Caco-2 (cell line): ENCODE measurements around the gene TNRC6B. TPM values are rescaled to one million over a fixed set of nuclear protein-coding genes. Genes with fewer than 3 reads are reported as not detected.

Experiments used
- BruUV-seq: library from RNA; stranded (reverse); fragments of 400-500 nt; replicated peaks from 2 replicates; lab custom pipeline; 2021; lab: Mats Ljungman, UMichigan
- CTCF ChIA-PET: fragments of 300-600 bp; sonication (Branson Sonifier 250); formaldehyde crosslinking; loops from one replicate; lab custom pipeline; 2022; ENCODE audit warnings: antibody characterized with exemption; lab: Charles Lee
- POLR2A ChIA-PET: fragments of 300-600 bp; sonication (Branson Sonifier 250); formaldehyde crosslinking; loops from one replicate; lab custom pipeline; 2022; ENCODE audit warnings: antibody characterized with exemption; lab: Charles Lee
- DNase-seq, 2 experiments: peaks; one replicate each; pipeline versions ENCODE4 v3.0.0 to v3.0.0-alpha.2; 2020 to 2022
- H3K27me3 ChIP-seq: replicated peaks from 2 replicates; pipeline ENCODE4 v1.6.0; 2011; ENCODE audit warnings: low read length; ENCODE audit not compliant: control insufficient read depth, insufficient read depth
- H3K36me3 ChIP-seq: 2 replicates; pipeline ENCODE4 v1.5.1; 2011; ENCODE audit warnings: low read length; ENCODE audit not compliant: control insufficient read depth, insufficient read depth
- H3K4me1 ChIP-seq: fragments of 250-450 bp; sonication (Bioruptor Pico); 2 replicates; pipeline ENCODE4 v1.5.1; 2020; ENCODE audit warnings: mild to moderate bottlenecking
- H3K4me3 ChIP-seq: 2 replicates; pipeline ENCODE4 v1.5.1; 2011; ENCODE audit warnings: low read depth, mild to moderate bottlenecking, control low read depth, low read length
- H3K9me3 ChIP-seq: fragments of 250-450 bp; sonication (Bioruptor Pico); 2 replicates; pipeline ENCODE4 v1.5.1; 2020; ENCODE audit warnings: mild to moderate bottlenecking, moderate library complexity
- H3K27ac Mint-ChIP-seq: one replicate; pipeline ENCODE4 v1.8.0; 2022; ENCODE audit warnings: mixed read lengths; ENCODE audit not compliant: unreplicated experiment
- H3K27me3 Mint-ChIP-seq: one replicate; pipeline ENCODE4 v1.8.0; 2022; ENCODE audit warnings: mixed read lengths; ENCODE audit not compliant: insufficient read depth, unreplicated experiment
- H3K36me3 Mint-ChIP-seq: one replicate; pipeline ENCODE4 v1.8.0; 2022; ENCODE audit warnings: mild to moderate bottlenecking, mixed read lengths; ENCODE audit not compliant: insufficient read depth, unreplicated experiment
- H3K4me1 Mint-ChIP-seq: one replicate; pipeline ENCODE4 v1.8.0; 2022; ENCODE audit warnings: low read depth, mixed read lengths; ENCODE audit not compliant: unreplicated experiment
- H3K4me3 Mint-ChIP-seq: one replicate; pipeline ENCODE4 v1.8.0; 2022; ENCODE audit warnings: mild to moderate bottlenecking, moderate library complexity, mixed read lengths; ENCODE audit not compliant: unreplicated experiment
- H3K9me3 Mint-ChIP-seq: one replicate; pipeline ENCODE4 v1.8.0; 2022; ENCODE audit warnings: mixed read lengths; ENCODE audit not compliant: unreplicated experiment
- intact Hi-C: fragments of 100-400 bp; cut with micrococcal nuclease; formaldehyde crosslinking; loops from one replicate; pipeline ENCODE4 v1.10.0; 2022; ENCODE audit not compliant: unreplicated experiment
- total RNA-seq: library from RNA; stranded (reverse); gene quantifications from 2 replicates; pipeline ENCODE4 v1.2.3, GENCODE V29; 2022
- TF ChIP-seq, protein P1 (sequence below), 2 experiments: fragments of 200-600 bp in 1 of 2; IDR thresholded peaks; 1 replicate in 1 of 2; 2 replicates in 1 of 2; pipeline versions ENCODE4 v1.5.1 to v1.8.0; 2011 to 2022; ENCODE audit warnings: antibody characterized with exemption in 1 of 2, control low read depth in 1 of 2, inconsistent platforms in 1 of 2, low read depth in 1 of 2, low read length in 1 of 2, mild to moderate bottlenecking in 1 of 2, moderate library complexity in 1 of 2; ENCODE audit not compliant: insufficient read depth in 1 of 2, severe bottlenecking in 1 of 2, unreplicated experiment in 1 of 2

Gene TNRC6B
- total RNA-seq, 1 experiment from 2014 or later: 23.5 TPM

DNA sequence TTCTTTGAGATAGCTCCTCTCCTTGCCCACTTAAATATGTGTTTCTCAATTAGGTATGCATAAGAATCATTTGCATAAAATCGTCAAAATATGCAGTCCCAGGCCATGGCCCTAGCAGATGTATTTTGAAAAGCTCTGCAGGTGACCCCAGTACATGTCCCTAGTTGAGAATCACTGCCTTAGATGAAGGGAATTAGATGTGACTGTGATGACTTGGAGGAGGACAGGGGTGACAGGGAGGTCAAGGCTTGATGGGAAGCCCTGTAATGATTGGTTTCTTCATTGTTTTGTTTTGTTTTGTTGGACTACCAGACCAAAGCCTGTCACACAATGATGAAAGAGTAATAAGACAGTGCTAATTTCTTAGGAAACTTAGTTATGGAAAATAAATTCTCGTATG, 74.4 kb downstream of the TNRC6B start:
- BruUV-seq: no TSS peak
- no peak overlapping the region for H3K4me3 ChIP-seq
- POLR2A ChIA-PET: no interaction called here
- CTCF ChIA-PET: no interaction called here
- H3K9me3 ChIP-seq: no peaks in the 10 kb centered on the region
- Mint-ChIP-seq H3K4me1 (no peaks in the 10 kb centered on the region), H3K27me3 (no peaks in the 10 kb centered on the region), H3K36me3 (peaks cover 16% of the 10 kb centered on the region), H3K9me3 (no peaks in the 10 kb centered on the region), H3K27ac (no peak overlapping the region), H3K4me3 (no peak overlapping the region)
- no peaks in the 10 kb centered on the region for H3K4me1 ChIP-seq
- no peaks in the 10 kb centered on the region for H3K27me3 ChIP-seq
- TF ChIP-seq, protein P1, sequence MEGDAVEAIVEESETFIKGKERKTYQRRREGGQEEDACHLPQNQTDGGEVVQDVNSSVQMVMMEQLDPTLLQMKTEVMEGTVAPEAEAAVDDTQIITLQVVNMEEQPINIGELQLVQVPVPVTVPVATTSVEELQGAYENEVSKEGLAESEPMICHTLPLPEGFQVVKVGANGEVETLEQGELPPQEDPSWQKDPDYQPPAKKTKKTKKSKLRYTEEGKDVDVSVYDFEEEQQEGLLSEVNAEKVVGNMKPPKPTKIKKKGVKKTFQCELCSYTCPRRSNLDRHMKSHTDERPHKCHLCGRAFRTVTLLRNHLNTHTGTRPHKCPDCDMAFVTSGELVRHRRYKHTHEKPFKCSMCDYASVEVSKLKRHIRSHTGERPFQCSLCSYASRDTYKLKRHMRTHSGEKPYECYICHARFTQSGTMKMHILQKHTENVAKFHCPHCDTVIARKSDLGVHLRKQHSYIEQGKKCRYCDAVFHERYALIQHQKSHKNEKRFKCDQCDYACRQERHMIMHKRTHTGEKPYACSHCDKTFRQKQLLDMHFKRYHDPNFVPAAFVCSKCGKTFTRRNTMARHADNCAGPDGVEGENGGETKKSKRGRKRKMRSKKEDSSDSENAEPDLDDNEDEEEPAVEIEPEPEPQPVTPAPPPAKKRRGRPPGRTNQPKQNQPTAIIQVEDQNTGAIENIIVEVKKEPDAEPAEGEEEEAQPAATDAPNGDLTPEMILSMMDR (IDR thresholded peaks at IDR 0.05; ENCODE audit: insufficient read depth in 1 of 2, low read depth in 1 of 2, low read length in 1 of 2, severe bottlenecking in 1 of 2, unreplicated experiment in 1 of 2): no peak
- no peak for DNase-seq
- intact Hi-C loops: no loop called here
- H3K36me3 ChIP-seq: no peaks in the 10 kb centered on the region

DNA sequence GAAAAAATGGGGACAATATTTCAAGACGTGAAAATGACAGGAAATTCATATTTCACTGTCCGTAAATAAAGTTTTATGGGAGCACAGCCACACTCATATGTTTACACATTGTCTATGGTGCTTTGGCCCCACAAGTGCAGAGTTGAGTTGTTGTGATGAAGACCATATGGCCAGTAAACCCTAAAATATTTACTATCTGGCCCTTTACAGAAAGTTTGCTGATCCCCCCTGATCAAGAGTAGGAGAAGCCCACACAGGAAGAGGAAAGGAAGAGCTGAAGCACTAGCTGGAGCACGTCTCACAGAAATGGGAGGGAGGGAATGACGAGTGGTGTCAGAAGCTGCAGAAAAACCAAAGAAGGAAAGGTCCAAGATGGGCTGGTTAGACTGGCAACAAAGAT, 78.8 kb downstream of the TNRC6B start:
- TF ChIP-seq, protein P1 (IDR thresholded peaks at IDR 0.05; ENCODE audit: insufficient read depth in 1 of 2, low read depth in 1 of 2, low read length in 1 of 2, severe bottlenecking in 1 of 2, unreplicated experiment in 1 of 2): no peak
- Histone ChIP-seq H3K27me3 (no peaks in the 10 kb centered on the region), H3K36me3 (no peaks in the 10 kb centered on the region), H3K9me3 (no peaks in the 10 kb centered on the region), H3K4me3 (no peak overlapping the region), H3K4me1 (no peaks in the 10 kb centered on the region)
- no peaks in the 10 kb centered on the region for H3K4me1 Mint-ChIP-seq
- ChIA-PET CTCF (no interaction called here), POLR2A (no interaction called here)
- no peak overlapping the region for H3K4me3 Mint-ChIP-seq
- no TSS peak for BruUV-seq
- H3K27me3 Mint-ChIP-seq: no peaks in the 10 kb centered on the region
- peaks cover 22% of the 10 kb centered on the region for H3K36me3 Mint-ChIP-seq
- H3K9me3 Mint-ChIP-seq: no peaks in the 10 kb centered on the region
- no peak for DNase-seq
- intact Hi-C loops: no loop called here
- H3K27ac Mint-ChIP-seq: no peak overlapping the region

DNA sequence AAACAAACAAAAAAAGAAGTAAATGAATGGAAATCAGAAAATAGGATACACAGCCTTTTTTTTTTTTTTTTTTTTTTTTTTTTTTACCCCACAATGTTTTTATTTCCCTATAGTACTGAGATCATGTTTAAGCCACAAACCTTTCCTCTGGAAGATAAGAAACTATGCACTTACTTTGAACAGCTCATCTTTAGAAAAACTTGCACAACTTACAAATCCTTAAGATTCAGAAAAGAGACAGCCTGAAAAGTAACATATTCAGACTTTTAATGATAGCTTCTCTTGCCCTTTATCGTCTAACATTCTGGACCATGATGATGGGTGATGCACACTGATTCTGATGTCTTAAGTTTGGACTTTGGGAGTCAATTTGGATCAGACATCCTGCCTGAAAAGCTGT, 80.3 kb downstream of the TNRC6B start:
- no peak overlapping the region for H3K27ac Mint-ChIP-seq
- Histone ChIP-seq H3K4me3 (no peak overlapping the region), H3K27me3 (no peaks in the 10 kb centered on the region), H3K9me3 (no peaks in the 10 kb centered on the region), H3K36me3 (no peaks in the 10 kb centered on the region; the same call in 1 of the 2 replicates), H3K4me1 (no peaks in the 10 kb centered on the region)
- TF ChIP-seq, protein P1 (IDR thresholded peaks at IDR 0.05; ENCODE audit: insufficient read depth in 1 of 2, low read depth in 1 of 2, low read length in 1 of 2, severe bottlenecking in 1 of 2, unreplicated experiment in 1 of 2): no peak
- no TSS peak for BruUV-seq
- H3K4me3 Mint-ChIP-seq: no peak overlapping the region
- ChIA-PET CTCF (no interaction called here), POLR2A (no interaction called here)
- peaks cover 22% of the 10 kb centered on the region for H3K36me3 Mint-ChIP-seq
- H3K9me3 Mint-ChIP-seq: no peaks in the 10 kb centered on the region
- no peaks in the 10 kb centered on the region for H3K4me1 Mint-ChIP-seq
- no peak for DNase-seq
- intact Hi-C loops: no loop called here
- H3K27me3 Mint-ChIP-seq: no peaks in the 10 kb centered on the region
